ENCODE results near the gene PRSS48.

- TF ChIP-seq, protein P1, sequence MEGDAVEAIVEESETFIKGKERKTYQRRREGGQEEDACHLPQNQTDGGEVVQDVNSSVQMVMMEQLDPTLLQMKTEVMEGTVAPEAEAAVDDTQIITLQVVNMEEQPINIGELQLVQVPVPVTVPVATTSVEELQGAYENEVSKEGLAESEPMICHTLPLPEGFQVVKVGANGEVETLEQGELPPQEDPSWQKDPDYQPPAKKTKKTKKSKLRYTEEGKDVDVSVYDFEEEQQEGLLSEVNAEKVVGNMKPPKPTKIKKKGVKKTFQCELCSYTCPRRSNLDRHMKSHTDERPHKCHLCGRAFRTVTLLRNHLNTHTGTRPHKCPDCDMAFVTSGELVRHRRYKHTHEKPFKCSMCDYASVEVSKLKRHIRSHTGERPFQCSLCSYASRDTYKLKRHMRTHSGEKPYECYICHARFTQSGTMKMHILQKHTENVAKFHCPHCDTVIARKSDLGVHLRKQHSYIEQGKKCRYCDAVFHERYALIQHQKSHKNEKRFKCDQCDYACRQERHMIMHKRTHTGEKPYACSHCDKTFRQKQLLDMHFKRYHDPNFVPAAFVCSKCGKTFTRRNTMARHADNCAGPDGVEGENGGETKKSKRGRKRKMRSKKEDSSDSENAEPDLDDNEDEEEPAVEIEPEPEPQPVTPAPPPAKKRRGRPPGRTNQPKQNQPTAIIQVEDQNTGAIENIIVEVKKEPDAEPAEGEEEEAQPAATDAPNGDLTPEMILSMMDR (conservative IDR thresholded peaks at IDR 0.05; ENCODE audit: low read length) = no peak
- TF ChIP-seq EZH2phosphoT487 (IDR thresholded peaks at IDR 0.05; ENCODE audit: borderline replicate concordance) = no peak
These were observed 15.1 kb downstream of the PRSS48 start for GRCh38 chr4:151292038-151292437.
